CD4-positive, alpha-beta T cell treated with Interleukin-17A for 1 hour (primary cell): ENCODE results near the gene PRRG4.
"Not testable (repeated sequence)": the region's sequence is repeated elsewhere in the genome, so short reads cannot be mapped to it uniquely, and the experiment has no call there.

Experiments used
- DNase-seq: peaks from one replicate; pipeline ENCODE4 v3.0.0-alpha.2; 2020

The PRRG4 gene

DNA sequence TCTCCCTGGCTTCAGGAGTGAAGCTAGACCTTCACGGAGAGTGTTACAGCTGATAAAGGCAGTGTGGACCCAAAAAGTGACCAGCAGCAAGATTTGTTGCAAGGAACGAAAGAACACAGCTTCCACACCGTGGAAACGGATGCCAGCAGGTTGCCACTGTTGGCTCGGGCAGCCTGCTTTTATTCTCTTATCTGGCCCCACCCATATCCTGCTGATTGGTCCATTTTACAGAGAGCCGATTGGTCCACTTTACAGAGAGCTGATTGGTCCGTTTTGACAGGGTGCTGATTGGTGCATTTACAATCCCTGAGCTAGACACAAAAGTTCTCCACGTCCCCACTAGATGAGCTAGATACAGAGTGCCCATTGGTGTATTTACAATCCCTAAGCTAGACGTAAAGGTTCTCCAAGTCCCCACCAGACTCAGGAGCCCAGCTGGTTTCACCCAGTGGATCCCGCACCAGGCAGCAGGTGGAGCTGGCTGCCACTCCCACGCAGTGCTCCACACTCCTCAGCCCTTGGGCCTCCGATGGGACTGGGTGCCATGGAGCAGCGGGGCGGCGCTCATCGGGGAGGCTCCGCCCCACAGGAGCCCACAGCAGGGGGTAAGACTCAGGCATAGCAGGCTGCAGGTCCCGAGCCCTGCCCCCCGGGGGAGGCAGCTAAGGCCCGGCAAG is 58.1 kb downstream of the PRRG4 start:
- not testable (repeated sequence) for DNase-seq

GRCh38 chr11:32888384-32888710 is 58.6 kb downstream of the PRRG4 start:
- DNase-seq, result not testable (repeated sequence)

DNA sequence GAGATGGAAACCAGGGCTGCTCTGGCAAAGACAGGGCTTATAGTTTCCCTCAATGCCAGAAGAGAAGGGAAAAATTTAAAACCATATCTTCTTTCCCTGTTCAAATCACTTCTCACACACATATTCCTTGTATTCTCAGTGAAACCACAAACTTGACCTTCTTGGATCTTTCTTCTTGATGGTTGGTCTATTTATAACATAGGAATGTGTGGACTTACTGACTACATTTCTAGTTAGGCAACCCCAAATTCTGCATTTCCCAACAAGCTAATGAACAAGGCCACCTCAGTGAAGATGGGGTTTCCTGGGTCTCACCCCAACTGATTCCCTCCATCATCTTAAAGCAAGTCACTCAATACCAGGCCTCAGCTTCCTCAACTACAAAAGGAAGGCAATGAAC is 59.1 kb downstream of the PRRG4 start:
- no peak for DNase-seq

DNA sequence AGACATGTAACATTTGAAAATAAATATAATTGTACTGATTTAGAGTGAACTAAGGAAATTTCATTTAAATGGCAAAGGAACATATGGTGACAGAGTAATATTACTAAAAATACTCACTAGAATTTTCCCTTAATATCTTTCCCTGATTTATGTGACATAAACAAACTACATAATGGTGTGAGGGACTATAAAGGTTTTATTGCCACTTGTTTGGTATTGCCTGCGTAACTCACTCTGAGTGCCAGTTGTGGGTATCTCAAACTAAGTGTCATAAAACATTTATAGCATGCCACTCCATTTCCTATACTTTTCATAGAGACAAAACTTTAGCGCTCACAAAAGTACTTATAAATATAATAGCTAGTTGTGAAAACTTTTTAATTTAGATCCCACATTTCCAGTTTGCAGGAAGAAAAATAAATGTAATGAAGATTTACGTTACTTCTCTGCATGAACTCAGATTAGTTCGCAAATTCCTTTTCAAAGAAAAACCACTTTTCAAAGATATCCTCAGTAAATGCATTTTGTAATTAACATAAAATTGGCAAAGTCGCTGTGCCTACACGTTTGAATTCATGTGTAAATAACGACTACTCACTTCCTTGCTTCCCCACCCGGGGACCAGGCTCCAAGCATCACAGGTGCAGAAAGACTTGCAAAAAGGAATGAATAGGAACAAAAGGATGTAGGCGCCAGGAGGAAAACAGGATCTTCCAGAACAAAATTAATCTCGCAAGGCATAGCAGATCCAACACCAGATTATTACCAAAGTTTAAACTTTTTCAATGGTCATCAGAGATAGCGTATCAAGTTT is 61.3 kb downstream of the PRRG4 start:
- no peak for DNase-seq

- peak; percentile 6 for DNase-seq
Measured at GRCh38 chr11:32891657-32892354, 62.1 kb downstream of the PRRG4 start.

DNA sequence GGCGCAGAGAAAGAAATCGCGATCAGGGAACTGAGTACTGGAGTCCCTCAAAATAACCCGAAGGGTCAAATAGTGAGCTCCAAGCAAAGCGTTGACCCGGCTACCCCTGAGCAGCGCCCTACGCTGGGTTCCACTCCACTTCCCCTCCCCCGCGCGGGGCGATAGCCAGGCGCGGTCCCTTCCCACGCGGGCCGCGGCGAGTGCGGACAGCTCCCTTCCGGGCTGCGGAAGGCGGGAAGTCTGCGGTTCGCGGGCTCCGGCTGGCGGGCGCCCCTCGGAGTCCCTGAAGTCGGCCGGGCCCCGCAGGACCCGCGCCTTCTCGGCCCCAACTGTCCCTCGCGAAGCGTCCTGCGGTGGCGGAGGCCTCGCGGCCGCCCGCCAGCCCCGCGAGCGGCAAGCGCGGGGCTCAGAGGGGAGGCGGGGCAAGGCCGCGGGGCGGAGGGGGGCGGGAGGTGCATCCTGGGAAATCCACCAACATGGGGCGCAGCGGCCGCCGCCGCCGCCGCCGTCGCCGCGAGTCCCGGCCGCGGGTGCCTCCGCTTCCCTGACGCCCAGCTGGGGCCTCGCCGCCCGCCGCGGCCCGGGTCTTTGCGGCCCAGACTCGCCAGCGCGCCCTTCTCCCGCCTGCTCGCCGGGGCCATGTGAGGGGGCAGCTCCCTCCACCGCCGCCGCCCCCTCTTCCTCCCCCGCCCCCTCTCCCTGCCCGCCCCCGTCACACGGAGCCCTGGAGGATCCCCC is 62.8 kb downstream of the PRRG4 start, which contains the start of gene QSER1:
Gene QSER1, plus strand, starts transcription at position 457 of the 738 bp plus-strand sequence. CDS start 315 bp downstream, outside the sequence.
- DNase-seq, result peak; percentile 65

DNA sequence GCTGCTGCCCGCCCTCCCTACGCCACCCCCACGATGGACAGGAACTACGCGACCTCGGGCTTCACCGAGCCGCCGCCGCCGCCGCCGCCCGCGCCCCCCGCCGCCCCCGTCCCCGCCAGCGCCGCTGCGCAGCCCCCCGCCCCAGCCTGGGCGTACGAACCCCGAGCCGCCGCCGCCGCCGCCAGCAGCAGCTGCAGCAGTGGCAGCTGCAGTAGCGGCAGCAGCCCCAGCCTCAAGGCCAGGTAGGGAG is 63.3 kb downstream of the PRRG4 start:
- peak; percentile 48 for DNase-seq

- DNase-seq, result peak; percentile 17
Measured at GRCh38 chr11:32893343-32894148, 63.8 kb downstream of the PRRG4 start.

GRCh38 chr11:32894149-32894827 is 64.6 kb downstream of the PRRG4 start:
- peak; percentile 53 for DNase-seq

- no peak for DNase-seq
Measured at GRCh38 chr11:32894921-32895320, 65.2 kb downstream of the PRRG4 start.

- DNase-seq, result no peak
Measured at GRCh38 chr11:32895471-32895870, 65.7 kb downstream of the PRRG4 start.

GRCh38 chr11:32897103-32897502 is 67.4 kb downstream of the PRRG4 start:
- DNase-seq, result no peak

- DNase-seq, result no peak
Measured at GRCh38 chr11:32899438-32899837, 69.7 kb downstream of the PRRG4 start.

GRCh38 chr11:32902089-32902665 is 72.5 kb downstream of the PRRG4 start:
- no peak for DNase-seq

- DNase-seq, result no peak
Measured at GRCh38 chr11:32905028-32905667, 75.4 kb downstream of the PRRG4 start.
